Measurements from ENCODE around the gene ECT2L.

ECT2L gene, protein sequence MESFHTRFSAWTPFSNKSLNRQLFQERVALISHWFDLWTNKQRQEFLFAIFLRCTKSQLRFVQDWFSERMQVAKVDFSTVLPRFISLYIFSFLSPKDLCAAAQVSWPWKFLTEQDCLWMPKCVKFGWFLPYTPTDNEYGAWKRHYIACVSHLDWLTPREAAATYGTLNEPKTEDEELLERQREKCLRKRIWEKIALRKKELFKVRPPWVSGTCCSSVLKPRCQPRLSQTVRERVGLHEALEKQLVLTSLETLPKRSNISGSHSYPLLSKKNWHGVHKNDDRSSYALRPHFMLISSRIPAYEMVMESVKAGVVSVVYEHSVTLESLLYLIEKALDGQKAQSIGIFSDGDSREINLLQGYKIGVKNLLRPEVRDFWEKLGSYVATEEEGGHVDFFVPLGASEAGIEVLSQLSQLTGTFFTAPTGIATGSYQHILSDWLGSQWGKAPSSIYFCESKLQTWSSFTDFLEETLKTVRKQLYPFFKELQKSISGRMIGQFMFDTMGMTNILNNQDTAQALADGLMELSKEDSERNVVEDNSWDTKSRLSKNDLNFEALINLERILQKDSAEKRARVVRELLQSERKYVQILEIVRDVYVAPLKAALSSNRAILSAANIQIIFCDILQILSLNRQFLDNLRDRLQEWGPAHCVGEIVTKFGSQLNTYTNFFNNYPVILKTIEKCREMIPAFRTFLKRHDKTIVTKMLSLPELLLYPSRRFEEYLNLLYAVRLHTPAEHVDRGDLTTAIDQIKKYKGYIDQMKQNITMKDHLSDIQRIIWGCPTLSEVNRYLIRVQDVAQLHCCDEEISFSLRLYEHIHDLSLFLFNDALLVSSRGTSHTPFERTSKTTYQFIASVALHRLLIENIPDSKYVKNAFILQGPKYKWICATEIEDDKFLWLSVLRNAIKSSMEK

DNA sequence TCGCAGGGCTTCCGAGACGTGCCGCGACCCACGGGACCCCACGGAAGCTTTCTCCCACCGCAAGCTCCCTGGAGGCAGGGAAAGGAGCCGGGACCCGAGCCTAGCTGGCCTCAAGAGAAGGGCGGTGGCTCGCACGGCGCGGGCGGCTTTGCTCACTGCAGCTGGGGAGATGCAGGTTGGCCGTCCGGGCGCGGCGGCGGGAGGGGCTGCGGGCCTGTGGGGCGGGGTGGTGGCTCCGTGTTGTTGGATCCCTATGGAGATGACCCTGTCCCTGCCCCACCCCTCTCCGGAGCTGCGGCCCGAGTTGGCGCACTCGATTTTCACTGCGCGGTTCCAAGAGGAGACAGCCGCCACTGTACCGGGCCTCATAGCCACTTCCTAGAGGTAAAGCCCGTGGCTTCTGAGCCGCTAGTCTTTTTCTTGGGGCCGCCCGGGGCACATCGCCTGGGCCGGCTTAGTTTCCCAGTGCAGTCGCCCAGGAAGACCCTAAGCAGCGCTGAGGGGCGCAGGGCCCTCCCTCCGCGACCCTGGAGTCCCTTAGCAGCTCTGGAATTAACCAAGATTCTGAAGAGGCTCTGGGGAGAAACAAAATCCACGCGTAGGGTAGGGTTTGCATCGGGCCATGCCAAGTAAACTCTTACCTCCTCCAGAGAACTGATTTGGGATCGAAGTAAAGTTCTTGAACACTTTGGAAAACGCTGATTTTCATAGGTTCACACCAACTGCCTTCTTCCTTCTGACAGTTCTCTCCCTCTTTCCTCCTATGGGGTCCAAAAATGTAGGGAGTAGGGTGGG lies at the start of gene ECT2L:
Gene ECT2L, plus strand, starts transcription at position 279 of the 795 bp plus-strand sequence. CDS start 17,188 bp downstream, outside the sequence.
- no peak for DNase-seq (ENCODE audit: low spot score)

DNA sequence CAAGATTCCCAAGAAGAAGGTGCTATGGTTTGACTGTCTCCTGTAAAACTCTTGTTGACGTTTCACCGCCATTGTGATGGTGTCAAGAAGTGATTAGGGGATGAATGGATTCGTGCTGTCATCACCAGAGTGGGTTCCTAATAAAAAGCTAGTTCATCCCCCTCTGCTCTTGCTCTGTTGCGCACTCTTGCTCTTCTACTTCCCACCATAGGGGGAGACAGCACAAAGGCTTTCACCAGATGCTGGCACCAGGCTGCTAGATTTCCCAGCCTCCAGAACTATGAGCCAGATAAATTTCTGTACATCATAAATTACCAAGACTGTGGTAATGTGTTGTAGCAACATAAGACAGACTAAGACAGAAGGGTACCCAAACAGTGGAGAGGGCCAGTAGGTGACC lies 43.9 kb upstream of the ECT2L start:
- no peak for DNase-seq (ENCODE audit: low spot score)

DNA sequence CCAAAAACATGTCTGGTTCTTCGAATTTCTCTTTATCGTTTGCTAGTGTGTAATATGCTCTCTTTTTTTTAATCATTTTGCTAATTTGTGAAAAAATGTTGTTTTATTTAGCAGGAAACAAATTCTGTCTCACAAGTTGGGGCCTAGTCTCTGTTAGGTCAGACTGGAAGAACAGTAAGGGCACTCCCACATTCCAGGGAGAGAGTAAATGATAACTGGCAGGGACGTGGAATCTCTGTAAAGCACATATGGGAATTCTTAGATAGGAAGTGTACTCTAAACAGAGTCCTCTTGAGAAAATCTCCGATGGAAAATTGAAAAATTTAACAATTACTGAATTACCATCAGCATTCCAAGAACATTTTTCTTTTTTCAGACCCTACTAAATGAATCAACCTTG lies 38.8 kb upstream of the ECT2L start:
- no peak for DNase-seq (ENCODE audit: low spot score)

DNA sequence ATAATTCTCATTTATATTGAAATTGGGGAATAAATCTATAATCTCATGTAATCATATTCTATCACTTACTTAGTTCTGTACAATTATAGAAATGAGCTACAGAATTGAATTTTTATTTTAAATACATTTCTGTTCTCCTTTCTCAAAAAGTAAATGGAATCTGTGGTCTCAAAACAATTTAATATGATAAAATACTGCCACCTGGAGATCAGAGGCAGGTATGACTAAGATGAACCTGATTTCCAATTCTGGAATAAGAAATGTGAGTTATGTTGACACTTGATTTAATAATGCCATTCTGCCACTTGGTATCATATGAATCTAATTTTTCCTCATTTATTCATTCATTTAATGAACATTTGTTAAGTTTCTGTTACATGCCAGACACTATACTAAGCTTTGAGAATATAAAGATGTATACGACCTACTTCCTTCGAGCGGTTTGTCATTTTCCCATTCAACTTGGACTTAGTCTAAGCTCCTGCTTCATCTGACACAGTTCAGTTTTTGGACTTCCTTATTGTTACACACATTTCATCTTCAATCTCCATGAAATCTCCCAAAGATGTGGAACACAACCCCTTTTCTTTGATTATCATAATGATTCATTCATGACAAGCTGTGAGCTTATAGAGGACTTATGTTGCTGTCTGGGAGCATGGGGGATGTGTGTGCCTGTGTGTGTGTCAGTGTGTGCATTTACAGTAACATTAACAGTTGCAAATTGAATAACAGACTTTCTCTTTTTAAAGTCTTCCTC lies 29.8 kb upstream of the ECT2L start:
- DNase-seq (ENCODE audit: low spot score), result peak; percentile 60

DNA sequence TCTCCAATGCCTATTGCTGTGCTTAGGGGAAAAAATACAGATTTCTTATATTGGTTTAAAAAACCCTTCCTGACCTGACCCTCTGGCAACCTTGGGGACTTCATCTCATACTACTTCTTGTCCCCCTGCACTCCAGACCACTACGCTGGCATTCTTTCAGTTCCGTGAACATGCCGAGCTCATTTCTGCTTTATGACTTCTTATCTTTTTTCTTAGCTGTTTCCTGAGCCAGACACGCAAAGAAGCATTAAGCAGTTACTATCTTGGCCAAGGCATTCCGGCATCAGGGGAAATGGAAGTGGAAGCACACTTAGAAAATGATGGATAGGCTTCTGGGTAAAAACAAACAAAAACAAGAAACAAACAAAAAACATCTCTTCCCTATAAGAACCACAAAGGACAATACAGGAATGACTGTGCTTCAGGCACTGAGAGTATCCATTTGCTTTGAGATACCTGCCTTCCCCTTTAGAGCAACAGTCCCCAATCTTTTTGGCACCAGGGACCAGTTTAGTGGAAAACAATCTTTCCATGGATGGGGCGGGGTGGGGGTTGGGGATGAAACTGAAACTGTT lies 26.7 kb upstream of the ECT2L start:
- DNase-seq (ENCODE audit: low spot score), result no peak

DNA sequence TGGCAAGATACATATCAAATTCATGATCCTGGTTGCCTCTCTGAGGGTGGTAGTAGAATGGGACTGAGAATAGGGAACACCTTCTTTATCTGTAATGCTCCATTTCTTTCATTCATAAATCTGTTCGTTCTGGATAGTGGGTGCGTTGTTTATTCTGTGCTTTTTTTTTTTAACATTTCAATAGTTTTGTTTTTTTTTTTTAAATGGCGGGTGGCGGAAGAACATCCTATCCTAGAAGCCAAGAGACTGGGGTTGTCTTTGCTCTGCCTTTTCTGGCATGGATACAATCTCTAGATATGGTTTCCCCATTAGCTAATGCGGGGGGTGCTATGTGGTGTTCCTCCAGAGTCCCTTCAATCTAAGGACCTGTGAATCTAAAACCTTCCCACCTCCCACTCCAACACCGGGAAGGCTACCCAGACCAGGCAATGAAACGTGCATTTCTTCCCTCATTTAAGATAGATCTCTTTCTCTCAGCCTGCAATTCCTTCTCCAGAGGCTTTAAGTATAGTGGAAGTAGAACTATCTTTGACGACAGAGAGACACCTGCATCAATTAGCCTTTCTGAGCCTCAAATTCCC lies 23.2 kb upstream of the ECT2L start:
- DNase-seq (ENCODE audit: low spot score), result no peak

DNA sequence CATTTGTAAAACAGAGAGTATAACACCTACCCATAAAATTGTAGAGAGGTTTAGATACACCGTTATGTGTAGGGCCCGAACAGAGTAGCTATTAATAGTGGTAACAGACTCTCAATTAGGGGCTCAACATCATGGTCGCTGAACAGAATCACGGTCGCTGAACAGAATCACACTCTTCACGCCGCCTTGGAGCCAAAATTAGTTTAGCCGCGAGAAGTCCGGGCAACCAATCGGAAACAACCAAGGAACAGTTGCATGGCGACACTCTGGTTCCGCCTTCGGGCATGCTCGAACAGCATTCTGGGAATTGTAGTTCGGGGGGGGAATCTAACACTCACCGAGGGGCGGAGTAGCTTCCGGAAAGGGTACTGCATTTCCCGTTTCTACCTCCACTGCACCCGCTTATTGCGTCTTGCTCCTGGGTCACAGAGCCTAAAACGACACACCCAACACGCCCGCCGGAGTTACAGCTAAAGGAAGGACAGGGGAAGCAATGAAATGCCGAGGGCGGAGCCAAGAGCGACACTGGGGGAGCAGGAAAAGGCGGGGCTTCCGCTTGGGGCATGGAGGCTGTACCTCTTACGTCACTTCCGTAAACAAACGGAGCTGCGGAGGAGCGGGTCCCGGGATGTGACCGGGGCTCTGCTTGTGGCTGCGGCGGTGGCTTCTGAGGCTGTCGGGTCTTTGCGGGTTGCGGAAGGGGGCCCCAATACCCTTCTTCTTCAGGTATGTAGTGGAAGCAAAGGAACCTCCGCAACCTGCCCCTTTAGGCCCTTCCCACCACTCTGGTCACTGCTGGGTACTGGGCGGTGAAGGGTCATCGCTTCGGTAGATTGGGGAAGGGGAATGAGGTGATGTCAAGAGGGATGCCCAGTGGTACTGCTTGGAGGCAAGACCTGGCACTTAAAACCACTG lies 22.5 kb upstream of the ECT2L start, which contains the start of gene CCDC28A:
Gene CCDC28A, plus strand, starts transcription at position 593 of the 915 bp plus-strand sequence. CDS start 2,352 bp downstream, outside the sequence.
- DNase-seq (ENCODE audit: low spot score), result peak; percentile 98

DNA sequence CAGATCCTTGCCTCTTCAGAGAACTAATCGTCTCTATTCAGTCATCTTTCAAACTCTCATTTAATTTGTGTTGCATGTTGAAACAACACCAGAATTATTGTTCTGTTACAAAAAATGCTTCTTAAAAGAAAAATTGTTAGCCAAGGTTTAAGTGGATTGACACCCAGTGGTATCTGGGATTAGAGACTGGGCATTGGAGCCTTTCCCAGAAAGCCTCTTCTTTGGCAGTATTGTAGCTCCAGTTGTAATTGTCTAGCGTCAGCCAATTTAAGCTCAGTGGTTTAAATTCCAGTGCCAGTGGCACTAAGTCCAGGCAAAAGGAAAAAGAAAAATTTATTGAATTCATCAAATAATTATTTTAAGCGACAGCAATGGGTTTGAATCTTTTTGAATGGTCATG lies 21.5 kb upstream of the ECT2L start:
- peak; percentile 54 for DNase-seq (ENCODE audit: low spot score)

DNA sequence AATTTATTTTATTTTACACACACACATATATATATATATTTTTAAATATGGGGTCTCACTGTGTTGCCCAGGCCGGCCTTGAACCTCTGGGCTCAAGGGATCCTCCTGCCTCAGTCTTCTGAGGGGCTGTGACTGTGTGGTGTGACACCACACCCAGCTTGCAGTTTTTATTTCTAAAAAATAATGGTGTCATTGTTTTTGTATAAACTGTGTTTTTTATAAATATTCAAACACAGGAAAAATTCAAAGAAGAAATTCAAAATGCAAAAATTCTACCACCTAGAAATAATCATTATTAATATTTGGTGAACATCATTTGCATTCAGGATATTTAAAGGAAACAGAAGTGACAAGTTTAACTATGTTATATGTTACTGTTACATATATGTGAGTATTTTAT lies 19.2 kb upstream of the ECT2L start:
- no peak for DNase-seq (ENCODE audit: low spot score)

DNA sequence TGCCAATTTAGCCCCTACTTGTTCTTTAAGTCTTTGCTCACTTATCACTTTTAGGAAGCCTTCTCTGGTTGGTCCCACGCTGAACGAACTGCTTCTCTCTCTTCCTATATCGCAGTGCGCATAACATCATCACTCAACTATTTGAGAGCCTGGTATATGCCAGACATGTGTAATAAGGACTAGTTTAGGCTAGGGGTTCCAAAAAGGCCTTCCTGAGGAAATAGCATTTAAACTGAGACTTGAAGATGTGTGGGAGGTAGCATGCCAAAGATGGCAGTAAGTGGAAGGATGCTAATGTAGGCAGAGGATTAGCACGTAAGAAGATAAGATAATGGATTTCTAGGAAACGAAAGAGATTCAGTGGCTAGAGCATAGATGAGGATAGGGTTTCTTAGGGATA lies 17.6 kb upstream of the ECT2L start:
- DNase-seq (ENCODE audit: low spot score), result no peak

DNA sequence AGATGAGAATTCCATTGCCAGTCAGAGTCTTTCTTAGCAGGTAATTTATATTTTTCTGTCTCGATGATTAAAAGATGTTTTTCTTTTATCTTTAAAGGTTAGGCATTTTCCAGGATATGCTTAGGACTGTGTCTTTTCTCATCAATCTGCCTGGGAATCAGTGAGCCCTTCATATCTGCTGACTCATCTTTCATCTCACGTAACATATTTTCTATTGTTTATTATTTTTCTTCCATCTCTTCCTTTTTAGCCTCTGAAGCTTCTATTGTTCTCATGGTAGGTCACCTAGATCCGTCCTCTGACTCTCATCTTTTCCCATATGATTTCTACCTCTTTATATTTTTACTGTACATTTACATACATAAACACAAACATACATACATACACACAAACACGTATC lies 13.6 kb upstream of the ECT2L start:
- no peak for DNase-seq (ENCODE audit: low spot score)

DNA sequence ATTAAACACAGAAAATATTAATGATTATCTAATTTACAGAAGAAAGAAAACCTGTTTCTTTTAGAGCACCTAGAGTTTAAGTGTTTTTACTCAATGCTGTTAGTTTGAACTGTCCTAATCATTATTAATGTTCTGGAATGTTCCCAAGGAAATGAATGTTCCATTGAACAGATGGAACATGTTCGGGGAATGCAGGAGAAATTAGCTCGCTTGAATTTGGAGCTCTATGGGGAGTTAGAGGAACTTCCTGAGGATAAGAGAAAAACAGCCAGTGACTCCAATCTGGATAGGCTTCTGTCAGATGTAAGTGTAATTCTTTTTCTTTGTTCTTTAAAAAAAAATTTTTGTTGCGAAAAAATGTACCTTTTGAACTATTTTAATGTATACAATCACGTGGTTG lies 10.8 kb upstream of the ECT2L start:
- no peak for DNase-seq (ENCODE audit: low spot score)

DNA sequence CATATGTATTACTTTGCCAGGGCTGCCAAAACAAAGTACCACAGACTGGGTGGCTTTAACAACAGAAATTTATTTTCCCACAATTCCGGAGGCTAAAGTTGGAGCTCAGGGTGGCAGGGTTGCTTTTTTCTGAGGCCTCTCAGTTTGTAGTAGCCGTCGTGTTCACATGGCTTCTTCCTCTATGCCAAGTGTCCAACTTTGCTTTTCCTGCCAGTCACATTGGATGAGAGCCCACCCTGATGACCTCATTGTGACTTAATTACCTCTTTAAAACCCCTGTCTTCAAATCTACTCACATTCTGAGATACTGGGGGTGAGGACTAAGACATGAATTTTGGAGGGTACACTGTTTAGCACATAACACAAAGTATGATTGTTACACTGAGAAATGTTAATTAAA lies 9.9 kb upstream of the ECT2L start:
- peak; percentile 28 for DNase-seq (ENCODE audit: low spot score)

DNA sequence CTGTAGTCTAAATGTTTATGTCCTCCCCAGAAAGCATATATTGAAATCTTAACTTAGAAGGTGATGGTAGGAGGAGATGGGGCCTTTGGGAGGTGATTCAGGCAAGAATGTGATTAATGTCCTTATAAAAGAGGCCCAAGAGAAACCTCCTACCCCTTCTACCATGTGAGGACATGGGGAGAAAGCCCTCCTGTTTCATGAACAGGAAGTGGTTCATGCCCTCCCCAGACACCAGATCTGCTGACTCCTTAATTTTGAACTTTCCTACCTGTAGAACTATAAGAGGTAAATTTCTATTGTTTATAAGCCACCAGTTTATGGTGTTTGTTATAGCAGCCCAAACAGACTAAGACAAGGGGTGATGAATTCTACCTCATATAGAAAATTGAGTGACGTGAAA lies 8.7 kb upstream of the ECT2L start:
- DNase-seq (ENCODE audit: low spot score), result no peak

DNA sequence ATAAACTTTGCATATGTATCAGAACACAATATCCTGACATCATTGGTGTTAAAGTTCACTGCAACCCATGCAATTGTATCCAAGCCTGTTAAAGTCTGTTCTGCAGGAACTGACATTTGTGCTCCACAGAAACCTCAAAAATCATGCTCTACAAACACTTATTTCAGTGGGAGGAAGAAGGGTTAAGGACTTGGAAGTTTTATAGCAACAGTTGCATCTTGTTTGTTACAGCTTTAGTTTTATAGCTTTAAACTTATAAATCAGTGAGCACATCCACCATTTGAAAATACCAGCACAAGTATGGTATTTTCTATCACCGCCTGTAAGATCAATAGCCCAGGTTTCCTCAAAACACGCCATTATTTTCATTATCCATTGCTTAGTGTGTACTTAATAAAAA lies 884 bp downstream of the ECT2L start:
- DNase-seq (ENCODE audit: low spot score), result no peak

DNA sequence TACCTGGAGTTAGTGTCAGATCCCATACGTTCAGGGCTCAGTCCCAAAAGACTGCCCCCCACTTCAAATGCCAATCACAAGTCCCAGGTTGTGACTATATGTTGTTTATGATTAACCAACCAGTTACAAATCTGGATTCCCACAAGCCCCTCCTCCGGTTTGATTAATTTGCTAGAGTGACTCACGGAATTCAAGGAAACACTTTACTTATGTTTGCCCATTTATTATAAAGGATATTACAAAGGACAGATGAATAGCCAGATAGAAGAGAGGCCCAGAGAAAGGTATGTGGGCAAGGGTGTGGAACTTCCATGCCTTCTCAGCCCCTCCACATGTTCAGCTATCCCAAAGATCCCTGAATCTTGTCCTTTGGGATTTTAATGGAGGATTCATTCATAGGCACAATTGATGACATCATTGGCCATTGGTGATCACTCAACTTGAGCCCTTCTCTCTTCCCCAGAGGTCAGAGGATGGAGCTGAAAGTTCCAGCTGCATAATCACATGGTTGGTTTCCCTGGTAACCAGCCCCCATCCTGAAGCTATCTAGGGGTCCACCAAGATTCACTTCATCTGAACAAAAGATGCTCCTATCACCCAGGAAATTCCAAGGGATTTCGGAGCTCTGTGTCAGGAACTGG lies 2.0 kb downstream of the ECT2L start:
- no peak for DNase-seq (ENCODE audit: low spot score)

DNA sequence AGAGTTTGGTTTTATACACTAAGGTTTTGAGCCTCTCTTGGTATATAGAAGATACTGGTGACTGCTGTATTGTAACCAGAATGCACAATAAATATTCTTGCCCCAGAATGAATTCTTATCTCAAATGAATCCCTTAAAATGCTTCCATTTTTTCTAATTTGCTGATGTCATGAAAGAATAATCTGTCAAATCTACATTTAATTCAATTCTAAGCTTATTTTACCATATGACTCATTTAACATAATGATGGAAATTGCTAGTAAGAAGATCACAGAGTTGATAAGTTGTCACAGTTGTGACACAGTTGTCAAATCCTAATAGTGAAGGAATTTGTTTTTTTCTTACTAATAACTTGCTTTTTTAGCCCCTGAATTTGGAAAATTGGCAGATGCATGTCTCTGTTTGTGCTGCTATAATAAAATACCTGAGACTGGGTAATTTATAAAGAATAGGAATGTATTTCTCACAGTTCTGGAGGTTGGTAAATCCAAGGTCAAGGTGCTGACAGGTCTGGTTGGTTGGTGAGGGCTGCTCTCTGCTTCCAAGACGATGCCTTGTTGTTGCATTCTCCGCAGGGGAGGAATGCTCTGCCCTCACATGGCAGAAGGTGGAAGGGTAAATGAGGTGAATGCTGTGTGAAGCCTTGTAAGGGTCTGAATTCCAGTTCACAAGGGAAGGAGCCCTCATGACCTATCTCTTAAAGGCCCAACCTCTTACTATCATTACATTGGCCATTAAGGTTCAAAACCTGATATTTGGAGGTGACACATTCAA lies 4.7 kb downstream of the ECT2L start:
- DNase-seq (ENCODE audit: low spot score), result no peak

DNA sequence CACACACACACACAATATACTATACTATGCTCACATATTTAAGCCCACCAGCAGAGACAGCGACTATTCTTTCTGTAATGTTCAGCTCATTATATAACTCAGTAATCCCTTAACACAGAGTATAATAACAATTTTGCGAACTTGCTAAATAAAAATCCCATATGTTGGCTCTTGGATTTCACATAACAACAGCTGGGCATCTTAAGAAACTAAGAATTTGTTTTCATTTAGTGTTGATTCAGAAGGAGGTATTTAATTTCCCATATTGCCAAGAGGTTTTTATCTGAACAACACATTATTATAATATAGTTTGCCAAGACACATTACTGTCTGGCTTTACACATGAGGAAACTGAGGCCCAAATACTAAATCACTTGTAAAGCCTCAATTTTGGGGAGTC lies 7.4 kb downstream of the ECT2L start:
- DNase-seq (ENCODE audit: low spot score), result no peak

Measured in cerebellar cortex (tissue), 1 donor.